Right forelimb (tissue), 1 donor: Measurements from ENCODE around the gene SHF.
A peak's percentile ranks its signal among the peaks of the same experiment; 100 is the strongest.

Experiments
- DNase-seq: peaks from one replicate; pipeline ENCODE4 v3.0.0-alpha.2; 2018

SHF gene

GRCh38 chr15:45168751-45169551 lies 18.8 kb downstream of the SHF start:
- DNase-seq, result no peak

- no peak for DNase-seq
These were observed 19.5 kb downstream of the SHF start for GRCh38 chr15:45168286-45168685.

- no peak for DNase-seq
These were observed 20.0 kb downstream of the SHF start for GRCh38 chr15:45167631-45168205.

- peak; percentile 91 for DNase-seq
These were observed 20.7 kb downstream of the SHF start for GRCh38 chr15:45166834-45167630.

- DNase-seq, result no peak
These were observed 22.2 kb downstream of the SHF start for GRCh38 chr15:45165536-45165935.

- DNase-seq, result no peak
These were observed 22.9 kb downstream of the SHF start for GRCh38 chr15:45164914-45165313.

GRCh38 chr15:45163508-45163856 lies 24.3 kb downstream of the SHF start:
- no peak for DNase-seq

- peak; percentile 84 for DNase-seq
These were observed 24.8 kb downstream of the SHF start for GRCh38 chr15:45162771-45163507.

- DNase-seq, result no peak
These were observed 26.1 kb downstream of the SHF start for GRCh38 chr15:45161666-45162065.

GRCh38 chr15:45157974-45158373 lies 29.8 kb downstream of the SHF start:
- DNase-seq, result no peak

- no peak for DNase-seq
These were observed 30.9 kb downstream of the SHF start for GRCh38 chr15:45156744-45157455.

GRCh38 chr15:45155739-45156138 lies 32.0 kb downstream of the SHF start:
- DNase-seq, result no peak

- no peak for DNase-seq
These were observed 35.6 kb downstream of the SHF start for GRCh38 chr15:45151998-45152828.

- DNase-seq, result no peak
These were observed 36.8 kb downstream of the SHF start for GRCh38 chr15:45150997-45151396.

GRCh38 chr15:45150481-45150880 lies 37.3 kb downstream of the SHF start:
- no peak for DNase-seq

- DNase-seq, result no peak
These were observed 38.7 kb downstream of the SHF start for GRCh38 chr15:45149060-45149459.

- no peak for DNase-seq
These were observed 39.4 kb downstream of the SHF start for GRCh38 chr15:45148076-45149059.

- no peak for DNase-seq
These were observed 40.2 kb downstream of the SHF start for GRCh38 chr15:45147606-45148005.

GRCh38 chr15:45146405-45146804 lies 41.4 kb downstream of the SHF start:
- no peak for DNase-seq

- no peak for DNase-seq
These were observed 43.0 kb downstream of the SHF start for GRCh38 chr15:45144775-45145174.
